ENCODE results near the gene GSDME. TPM values are rescaled to one million over a fixed set of nuclear protein-coding genes. Genes with fewer than 3 reads are reported as not detected.

GSDME gene
- total RNA-seq (2021; ENCODE audit: unreplicated experiment) (7.6 TPM), Bru-seq, nascent RNA (percentile 42 among the genes with signal in this experiment), BruChase-seq, experiment 1, labeled RNA remaining after a 6-hour chase (percentile 42 among the genes with signal in this experiment), BruChase-seq, experiment 2, labeled RNA remaining after a 2-hour chase (percentile 46 among the genes with signal in this experiment)
- 8.5 and 9.3 TPM in 2 replicates for polyA plus RNA-seq (2012)
- long read RNA-seq, full-length matches to known transcripts, result 19 of 21 reads
- long read RNA-seq, partial matches to known transcripts, result 1 of 21 reads
- long read RNA-seq, other reads (novel, unspliced or antisense), result 1 of 21 reads

GRCh38 chr7:24757353-24758275 is at the start of gene GSDME:
Gene GSDME, minus strand, starts transcription at chr7:24757464. Its CDS starts 7,690 bp downstream, at chr7:24749774.
- no TSS peak for BruUV-seq (replicated peaks)
- POLR2A ChIA-PET, result interaction anchor here (1.2 kb wide), 1 partner anchor 367 kb away, joined by 3 read pairs; the partner anchor contains the start of gene CYCS
- TF ChIP-seq EZH2 (IDR thresholded peaks at IDR 0.05), result no peak
- TF ChIP-seq MAX (IDR thresholded peaks at IDR 0.05), result no peak
- TF ChIP-seq SRF (IDR thresholded peaks at IDR 0.05; ENCODE audit: low read depth), result no peak
- peak; percentile 79 for TF ChIP-seq POLR2AphosphoS5 (IDR thresholded peaks at IDR 0.05; ENCODE audit: low read depth, low read length)
- 0 out of 2 replicates have a peak, but pooled peaks have one; percentile 27 for TF ChIP-seq ZFX (IDR thresholded peaks at IDR 0.05)
- TF ChIP-seq REST (IDR thresholded peaks at IDR 0.05; ENCODE audit: low read depth), result no peak
- no peak for TF ChIP-seq EGR1 (IDR thresholded peaks at IDR 0.05; ENCODE audit: low read depth)
- TF ChIP-seq SIN3A (IDR thresholded peaks at IDR 0.05; ENCODE audit: low read depth), result no peak
- TF ChIP-seq, protein P1, sequence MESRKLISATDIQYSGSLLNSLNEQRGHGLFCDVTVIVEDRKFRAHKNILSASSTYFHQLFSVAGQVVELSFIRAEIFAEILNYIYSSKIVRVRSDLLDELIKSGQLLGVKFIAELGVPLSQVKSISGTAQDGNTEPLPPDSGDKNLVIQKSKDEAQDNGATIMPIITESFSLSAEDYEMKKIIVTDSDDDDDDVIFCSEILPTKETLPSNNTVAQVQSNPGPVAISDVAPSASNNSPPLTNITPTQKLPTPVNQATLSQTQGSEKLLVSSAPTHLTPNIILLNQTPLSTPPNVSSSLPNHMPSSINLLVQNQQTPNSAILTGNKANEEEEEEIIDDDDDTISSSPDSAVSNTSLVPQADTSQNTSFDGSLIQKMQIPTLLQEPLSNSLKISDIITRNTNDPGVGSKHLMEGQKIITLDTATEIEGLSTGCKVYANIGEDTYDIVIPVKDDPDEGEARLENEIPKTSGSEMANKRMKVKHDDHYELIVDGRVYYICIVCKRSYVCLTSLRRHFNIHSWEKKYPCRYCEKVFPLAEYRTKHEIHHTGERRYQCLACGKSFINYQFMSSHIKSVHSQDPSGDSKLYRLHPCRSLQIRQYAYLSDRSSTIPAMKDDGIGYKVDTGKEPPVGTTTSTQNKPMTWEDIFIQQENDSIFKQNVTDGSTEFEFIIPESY (IDR thresholded peaks at IDR 0.05; ENCODE audit: extremely low read depth, insufficient replicate concordance, low read length), result no peak
- TF ChIP-seq JUND (IDR thresholded peaks at IDR 0.05), result no peak
- TF ChIP-seq RAD21 (IDR thresholded peaks at IDR 0.05; ENCODE audit: low read depth), result no peak
- TF ChIP-seq POLR2A (IDR thresholded peaks at IDR 0.05; ENCODE audit: borderline replicate concordance, extremely low read depth, insufficient read depth, insufficient read length), result peak; percentile 13
- no peak for TF ChIP-seq CTCF (IDR thresholded peaks at IDR 0.05 in 2 of 3, conservative IDR thresholded peaks at IDR 0.05 in 1 of 3; ENCODE audit: borderline replicate concordance in 1 of 3, insufficient read depth in 1 of 3, low read depth in 2 of 3, low read length in 2 of 3)
- no peak for TF ChIP-seq TCF7L2 (IDR thresholded peaks at IDR 0.05; ENCODE audit: borderline replicate concordance, extremely low read depth, insufficient read depth, insufficient read length)
- TF ChIP-seq YY1 (IDR thresholded peaks at IDR 0.05; ENCODE audit: extremely low read depth, insufficient replicate concordance, low read depth, low read length), result no peak
- no peak for TF ChIP-seq ELF1 (IDR thresholded peaks at IDR 0.05; ENCODE audit: borderline replicate concordance, low read depth)
- no peak for TF ChIP-seq CBX3 (IDR thresholded peaks at IDR 0.05; ENCODE audit: low read depth)

More at GRCh38 chr7:24757353-24758275, at the start of gene GSDME:
- H3K4me1 ChIP-seq (ENCODE audit: control insufficient read depth in 1 of 2, insufficient read depth in 2 of 2, low read length in 2 of 2), result peaks cover 0 to 16% of the 10 kb centered on the region in 2 experiments; a peak in 2 of 4 replicates
- H3K4me2 ChIP-seq (ENCODE audit: low read length), result peak within 1 kb of the TSS; percentile 90
- RAD21 ChIA-PET (ENCODE audit: low non-redundant PET in 1 of 2, low total read pairs in 2 of 2, uncharacterized antibody in 2 of 2, unreplicated experiment in 2 of 2), result no interaction called here
- H4K20me1 ChIP-seq (ENCODE audit: insufficient read depth), result no peaks in the 10 kb centered on the region
- no peaks in the 10 kb centered on the region for H3K36me3 ChIP-seq (ENCODE audit: control insufficient read depth in 1 of 2, insufficient read depth in 2 of 2, low read length in 2 of 2)
- no peak within 1 kb of the TSS; the same call in 1 of the 2 replicates for H3K27ac ChIP-seq (ENCODE audit: low read depth, low read length)
- no peak within 1 kb of the TSS for H2AFZ ChIP-seq (ENCODE audit: low read depth, low read length, poor library complexity, severe bottlenecking)
- ATAC-seq (peak; percentile 93), DNase-seq (ENCODE audit: low read depth, low spot score) (no peak)
- H3K27me3 ChIP-seq (ENCODE audit: insufficient read depth, low read length), result no peaks in the 10 kb centered on the region
- H3K79me2 ChIP-seq (ENCODE audit: insufficient read depth, low read length), result no peaks in the 10 kb centered on the region
- H3K4me3 ChIP-seq (replicated peaks in 1 of 2; ENCODE audit: low read depth in 1 of 2, low read length in 2 of 2), result peak within 1 kb of the TSS; percentile 59 to 67
- CTCF ChIA-PET, result no interaction called here
- H3K9ac ChIP-seq (ENCODE audit: low read length), result peak within 1 kb of the TSS; percentile 39
- intact Hi-C loops (cut with micrococcal nuclease), result no loop called here
- no peaks in the 10 kb centered on the region for H3K9me2 ChIP-seq (ENCODE audit: insufficient read depth)
- no peaks in the 10 kb centered on the region for H3K9me3 ChIP-seq (ENCODE audit: control insufficient read depth in 1 of 2, insufficient read depth in 1 of 2, low read depth in 1 of 2, low read length in 2 of 2)
